Measurements from ENCODE around the gene FRS2.

GRCh38 chr12:69601962-69602685, 131.9 kb downstream of the FRS2 start:
- TF ChIP-seq CTCF (IDR thresholded peaks at IDR 0.05 in 8 of 11, conservative IDR thresholded peaks at IDR 0.05 in 3 of 11): no peak
- TF ChIP-seq POLR2A (IDR thresholded peaks at IDR 0.05): no peak
- TF ChIP-seq POLR2AphosphoS5 (IDR thresholded peaks at IDR 0.05): no peak

All from spleen (tissue), 7 donors.